HS-27A (cell line): ENCODE results near the gene SLF1.

Experiments used
- DNase-seq: peaks from one replicate; pipeline ENCODE4 v3.0.0-alpha.2; 2012; ENCODE audit warnings: low read depth, missing footprints

SLF1 gene

DNA sequence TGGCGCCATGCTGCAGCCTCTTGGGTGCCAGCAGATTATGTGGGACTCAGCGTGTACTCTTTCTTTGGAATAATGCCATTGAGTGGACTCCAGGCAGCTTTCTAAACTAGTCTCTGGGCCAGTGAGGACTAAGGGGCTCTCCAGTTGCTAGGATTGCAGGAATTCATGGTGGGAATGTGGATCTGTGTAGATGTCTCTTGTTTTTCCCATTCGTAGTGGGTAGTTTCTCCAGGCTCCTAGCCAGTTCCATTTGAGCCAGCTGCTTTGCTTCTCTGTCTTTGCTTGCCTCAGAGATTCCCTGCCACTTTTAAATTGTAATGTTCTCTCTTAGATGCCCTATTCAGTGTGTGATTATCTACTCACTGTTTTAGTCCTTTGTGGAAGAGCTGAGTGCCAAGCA lies 42.6 kb downstream of the SLF1 start:
- no peak for DNase-seq

DNA sequence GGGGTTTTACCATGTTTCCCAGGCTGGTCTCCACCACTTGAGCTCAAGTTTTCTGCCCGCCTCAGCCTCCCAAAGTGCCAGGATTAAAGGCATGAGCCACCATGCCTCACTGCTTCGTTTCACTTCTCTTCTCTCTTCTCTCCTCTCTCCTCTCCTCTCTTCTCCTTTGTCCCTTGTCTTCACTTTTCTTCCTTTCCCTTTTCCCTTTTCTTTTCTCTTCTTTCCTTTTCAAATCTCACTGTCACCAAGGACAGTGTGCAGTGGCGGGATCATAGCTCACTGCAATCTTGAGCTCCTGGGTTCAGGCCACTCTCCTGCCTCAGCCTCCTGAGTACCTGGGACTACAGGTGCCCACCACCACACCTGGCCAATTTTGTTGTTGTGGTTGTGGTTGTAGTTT lies 49.5 kb downstream of the SLF1 start:
- DNase-seq, result no peak

GRCh38 chr5:94670726-94671125 lies 52.3 kb downstream of the SLF1 start:
- no peak for DNase-seq

DNA sequence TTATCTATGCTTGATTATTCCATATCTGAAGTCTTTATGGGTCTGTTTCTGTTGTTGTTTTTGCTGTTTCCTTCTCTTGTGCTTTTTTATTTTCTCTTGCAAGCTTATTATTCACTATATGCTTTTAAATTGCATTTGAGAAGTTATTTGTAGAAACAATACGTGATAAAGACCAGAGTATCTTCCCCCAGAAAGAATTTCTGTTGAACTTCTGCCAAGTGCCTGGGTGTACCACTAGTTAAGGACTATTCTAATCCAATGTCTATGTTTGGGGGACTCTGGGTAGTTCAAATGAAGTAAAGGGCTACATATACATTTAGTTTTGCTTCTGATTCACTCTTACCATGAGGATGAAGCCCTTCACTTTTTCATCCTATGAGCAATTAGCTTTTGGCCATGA lies 54.3 kb downstream of the SLF1 start:
- no peak for DNase-seq

GRCh38 chr5:94674490-94675382 lies 56.3 kb downstream of the SLF1 start:
- DNase-seq, result no peak

- no peak for DNase-seq
Measured at GRCh38 chr5:94675965-94676618, 57.6 kb downstream of the SLF1 start.

DNA sequence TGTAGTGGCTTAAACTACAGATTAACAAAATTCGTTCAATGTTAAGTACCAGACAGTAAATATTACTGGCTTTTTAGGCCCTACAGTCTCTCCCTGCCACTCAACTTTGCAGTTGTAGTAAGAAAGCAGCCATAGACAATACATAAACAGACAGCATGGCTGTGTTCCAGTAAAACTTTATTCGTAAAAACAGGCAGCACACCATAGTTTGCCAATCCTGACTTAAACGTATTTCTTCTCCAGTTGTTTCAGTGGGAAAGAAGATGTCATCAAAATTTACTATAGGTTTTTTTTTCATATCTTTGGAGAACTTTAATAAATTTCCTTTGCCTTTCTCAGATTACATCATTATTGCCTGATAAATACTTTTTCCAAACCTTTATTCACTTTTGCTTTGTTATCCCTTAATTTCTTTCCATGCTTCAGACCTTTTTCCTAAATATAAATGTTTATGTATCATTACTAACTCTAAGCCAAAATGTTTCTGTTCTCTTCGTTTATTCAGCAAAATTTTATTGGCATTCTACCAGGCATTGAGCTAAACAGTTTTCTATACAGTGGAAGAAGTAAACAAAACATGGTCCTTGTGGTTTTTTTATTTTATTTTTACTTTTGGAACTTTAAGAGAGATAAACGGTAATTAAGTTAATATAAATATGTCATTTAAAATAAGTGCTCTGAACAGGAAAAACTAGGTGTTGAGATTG lies 64.5 kb downstream of the SLF1 start:
- DNase-seq, result no peak

DNA sequence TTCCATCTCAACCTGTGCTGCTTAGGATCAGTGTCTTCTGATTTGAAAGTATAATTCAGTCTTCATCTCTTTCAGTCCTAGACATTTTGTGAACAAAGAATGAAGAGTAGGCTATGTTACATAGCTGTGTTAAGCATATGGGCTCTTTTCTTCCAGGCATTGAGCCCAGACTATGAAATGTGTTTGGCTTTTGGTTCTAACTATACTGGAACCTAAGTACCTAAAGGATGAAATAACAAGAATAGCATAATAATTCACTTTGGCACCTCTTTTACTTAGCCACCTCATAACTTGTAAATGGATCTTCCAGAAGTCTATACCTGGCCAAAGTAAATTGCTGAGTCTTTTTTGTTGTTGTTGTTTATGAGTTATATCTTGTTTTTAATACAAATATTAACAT lies 71.4 kb downstream of the SLF1 start:
- DNase-seq, result no peak

- no peak for DNase-seq
Measured at GRCh38 chr5:94690778-94691177, 72.3 kb downstream of the SLF1 start.

DNA sequence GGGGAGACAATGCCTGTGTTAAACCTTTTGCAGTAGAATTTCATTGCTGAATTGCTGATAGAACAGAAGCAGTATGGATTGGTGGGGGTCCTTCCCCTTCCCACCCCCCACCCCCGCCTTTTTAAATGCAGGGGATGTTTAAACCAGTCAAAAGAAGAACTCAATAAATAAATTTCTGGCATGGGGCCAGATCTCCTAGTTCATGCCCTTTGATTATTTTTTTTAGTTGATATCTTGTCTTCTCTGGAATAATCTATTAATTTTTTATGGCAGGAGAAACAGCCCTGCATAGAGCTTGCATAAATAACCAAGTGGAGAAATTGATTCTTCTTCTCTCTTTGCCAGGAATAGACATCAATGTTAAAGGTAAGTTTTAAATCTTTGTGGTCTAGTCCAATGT lies 72.8 kb downstream of the SLF1 start:
- DNase-seq, result no peak

DNA sequence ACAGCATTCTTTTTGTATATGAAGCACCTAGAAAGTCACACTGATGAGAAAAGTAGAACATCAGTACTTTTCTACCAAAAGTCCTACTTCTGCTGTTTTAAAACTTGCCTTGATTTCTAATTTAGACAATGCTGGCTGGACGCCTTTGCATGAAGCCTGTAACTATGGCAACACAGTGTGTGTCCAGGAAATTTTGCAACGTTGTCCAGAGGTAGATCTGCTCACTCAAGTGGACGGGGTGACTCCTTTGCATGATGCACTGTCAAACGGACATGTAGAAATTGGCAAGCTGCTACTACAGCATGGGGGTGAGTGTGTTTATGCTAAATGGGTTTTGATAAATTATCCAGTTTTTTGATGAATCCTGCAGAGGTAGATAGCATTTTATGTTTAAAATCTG lies 73.5 kb downstream of the SLF1 start:
- no peak for DNase-seq

GRCh38 chr5:94692581-94692980 lies 74.1 kb downstream of the SLF1 start:
- no peak for DNase-seq

DNA sequence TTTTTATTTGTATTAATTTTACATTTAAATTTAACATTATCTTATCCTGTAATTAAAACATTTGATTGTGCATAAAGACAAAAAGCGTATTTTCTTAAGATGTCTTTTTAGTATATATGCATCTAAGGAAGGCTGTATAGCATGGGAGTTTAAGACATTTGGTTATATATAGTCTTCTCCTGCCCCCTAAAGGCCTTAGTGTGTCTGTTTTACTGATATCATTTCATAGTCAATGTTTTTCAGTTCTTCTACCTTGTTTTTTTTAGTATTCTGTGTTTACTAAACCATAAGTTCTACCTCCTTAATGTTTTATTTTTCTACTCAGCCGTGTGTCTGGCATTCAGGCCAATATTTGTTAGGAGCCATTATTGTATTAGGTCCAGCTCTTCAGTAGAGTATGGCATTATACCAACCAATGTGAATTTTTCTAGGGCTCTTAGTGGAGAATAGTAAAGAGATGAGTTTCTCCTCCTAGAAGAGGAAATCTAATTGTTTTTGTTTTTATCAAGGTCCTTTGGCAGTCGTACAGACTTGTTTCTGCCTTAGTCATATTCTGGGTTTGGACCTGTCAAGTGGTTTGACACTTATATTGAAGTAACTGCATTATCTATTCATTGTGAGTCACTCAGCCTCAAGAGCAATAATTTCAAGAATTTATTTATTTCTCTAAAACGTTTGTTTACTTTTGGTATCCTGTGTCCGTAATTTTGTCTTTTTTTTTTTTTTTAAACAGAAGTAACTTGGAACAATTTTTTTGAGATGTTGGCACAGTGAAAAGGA lies 74.8 kb downstream of the SLF1 start:
- peak; percentile 57 for DNase-seq

- DNase-seq, result no peak
Measured at GRCh38 chr5:94693845-94694370, 75.4 kb downstream of the SLF1 start.

GRCh38 chr5:94694671-94695070 lies 76.2 kb downstream of the SLF1 start:
- DNase-seq, result no peak

GRCh38 chr5:94698197-94698596 lies 79.7 kb downstream of the SLF1 start:
- DNase-seq, result no peak

DNA sequence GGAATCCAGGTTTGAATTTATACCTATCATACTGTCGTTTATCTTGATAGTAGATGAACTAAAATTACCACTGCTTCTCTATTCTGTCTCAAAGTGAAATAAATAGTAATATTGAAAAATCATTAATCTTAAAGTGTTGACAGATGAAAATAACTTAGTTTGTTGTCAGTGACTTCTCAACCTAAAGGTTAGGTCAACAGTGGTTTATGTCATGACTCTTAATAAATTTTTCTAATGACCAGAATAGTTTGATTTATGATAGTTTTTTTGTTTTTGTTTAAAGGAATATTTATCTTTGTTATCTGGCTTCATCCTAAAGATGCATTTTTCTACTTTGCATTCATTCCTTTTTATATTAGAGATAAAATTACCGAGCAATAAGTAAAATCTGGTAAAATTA lies 81.1 kb downstream of the SLF1 start:
- no peak for DNase-seq

- DNase-seq, result no peak
Measured at GRCh38 chr5:94700592-94700991, 82.1 kb downstream of the SLF1 start.

DNA sequence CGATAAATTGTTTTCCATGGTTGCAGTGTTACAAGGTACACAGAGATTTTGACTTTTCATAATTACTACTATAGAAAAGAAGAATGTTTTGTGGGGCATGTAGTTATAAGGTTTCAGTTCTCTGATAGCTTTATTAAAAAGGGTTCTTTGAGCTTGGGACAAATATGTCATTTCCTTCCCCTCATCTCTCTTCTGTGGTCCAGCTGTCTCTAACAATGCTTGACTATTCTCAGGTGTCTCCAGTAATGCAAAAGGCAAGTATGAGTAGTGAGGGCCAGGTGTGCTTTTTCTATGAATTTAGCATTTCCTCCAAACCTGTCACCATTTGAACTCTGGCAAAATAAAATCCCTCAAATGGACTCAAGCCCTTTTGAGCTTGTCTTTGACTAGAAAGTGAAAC lies 84.3 kb downstream of the SLF1 start:
- DNase-seq, result no peak

- DNase-seq, result no peak
Measured at GRCh38 chr5:94705427-94705826, 87.0 kb downstream of the SLF1 start.

- DNase-seq, result no peak
Measured at GRCh38 chr5:94707359-94707758, 88.9 kb downstream of the SLF1 start.

GRCh38 chr5:94709277-94709676 lies 90.8 kb downstream of the SLF1 start:
- no peak for DNase-seq
